ENCODE results near the gene GABARAP.

GABARAP gene

GRCh38 chr17:7219812-7220592 lies 22.2 kb downstream of the GABARAP start, which contains the start of the genes ACADVL and DLG4:
Gene ACADVL, plus strand, starts transcription at chr17:7219938. Its CDS starts 47 bp downstream, at chr17:7219985.
Gene DLG4, minus strand, starts transcription at chr17:7219836.
- Histone ChIP-seq H3K36me3 (ENCODE audit: control insufficient read depth, insufficient read depth, low read length) (peaks cover 38% of the 10 kb centered on the region), H3K27me3 (ENCODE audit: control insufficient read depth, insufficient read depth, low read length) (no peaks in the 10 kb centered on the region), H3K9me3 (ENCODE audit: control insufficient read depth, insufficient read depth, low read length) (no peaks in the 10 kb centered on the region), H3K27ac (ENCODE audit: low read depth, low read length) (peak within 1 kb of the TSS; percentile 90), H3K4me3 (ENCODE audit: low read depth, low read length) (peak within 1 kb of the TSS; percentile 91), H3K4me1 (ENCODE audit: control insufficient read depth, insufficient read depth, low read length) (peaks cover 32% of the 10 kb centered on the region), H3K9ac (ENCODE audit: low read depth, low read length) (peak within 1 kb of the TSS; percentile 76)

- Histone ChIP-seq H3K27me3 (ENCODE audit: control insufficient read depth, insufficient read depth, low read length) (no peaks in the 10 kb centered on the region), H3K9ac (ENCODE audit: low read depth, low read length) (peak overlapping the region; percentile 76; the same call in 1 of the 2 replicates), H3K4me3 (ENCODE audit: low read depth, low read length) (peak overlapping the region; percentile 91), H3K4me1 (ENCODE audit: control insufficient read depth, insufficient read depth, low read length) (peaks cover 32% of the 10 kb centered on the region), H3K9me3 (ENCODE audit: control insufficient read depth, insufficient read depth, low read length) (no peaks in the 10 kb centered on the region), H3K27ac (ENCODE audit: low read depth, low read length) (peak overlapping the region; percentile 90), H3K36me3 (ENCODE audit: control insufficient read depth, insufficient read depth, low read length) (peaks cover 33% of the 10 kb centered on the region)
These were observed 22.9 kb downstream of the GABARAP start for GRCh38 chr17:7219229-7219811.

GRCh38 chr17:7218758-7219157 lies 23.5 kb downstream of the GABARAP start:
- Histone ChIP-seq H3K27ac (ENCODE audit: low read depth, low read length) (no peak overlapping the region), H3K36me3 (ENCODE audit: control insufficient read depth, insufficient read depth, low read length) (peaks cover 27% of the 10 kb centered on the region), H3K9ac (ENCODE audit: low read depth, low read length) (no peak overlapping the region), H3K9me3 (ENCODE audit: control insufficient read depth, insufficient read depth, low read length) (no peaks in the 10 kb centered on the region), H3K4me3 (ENCODE audit: low read depth, low read length) (no peak overlapping the region), H3K4me1 (ENCODE audit: control insufficient read depth, insufficient read depth, low read length) (peaks cover 32% of the 10 kb centered on the region), H3K27me3 (ENCODE audit: control insufficient read depth, insufficient read depth, low read length) (no peaks in the 10 kb centered on the region)

GRCh38 chr17:7218166-7218565 lies 24.1 kb downstream of the GABARAP start:
- Histone ChIP-seq H3K9ac (ENCODE audit: low read depth, low read length) (no peak overlapping the region), H3K4me1 (ENCODE audit: control insufficient read depth, insufficient read depth, low read length) (peaks cover 37% of the 10 kb centered on the region), H3K4me3 (ENCODE audit: low read depth, low read length) (peak overlapping the region; percentile 57; the same call in 1 of the 2 replicates), H3K36me3 (ENCODE audit: control insufficient read depth, insufficient read depth, low read length) (peaks cover 21% of the 10 kb centered on the region), H3K27me3 (ENCODE audit: control insufficient read depth, insufficient read depth, low read length) (no peaks in the 10 kb centered on the region), H3K9me3 (ENCODE audit: control insufficient read depth, insufficient read depth, low read length) (no peaks in the 10 kb centered on the region), H3K27ac (ENCODE audit: low read depth, low read length) (peak overlapping the region; percentile 39)

- Histone ChIP-seq H3K4me3 (ENCODE audit: low read depth, low read length) (peak overlapping the region; percentile 57), H3K4me1 (ENCODE audit: control insufficient read depth, insufficient read depth, low read length) (peaks cover 37% of the 10 kb centered on the region), H3K36me3 (ENCODE audit: control insufficient read depth, insufficient read depth, low read length) (peaks cover 14% of the 10 kb centered on the region), H3K9me3 (ENCODE audit: control insufficient read depth, insufficient read depth, low read length) (no peaks in the 10 kb centered on the region), H3K27ac (ENCODE audit: low read depth, low read length) (peak overlapping the region; percentile 50), H3K27me3 (ENCODE audit: control insufficient read depth, insufficient read depth, low read length) (no peaks in the 10 kb centered on the region), H3K9ac (ENCODE audit: low read depth, low read length) (no peak overlapping the region)
These were observed 24.9 kb downstream of the GABARAP start for GRCh38 chr17:7217113-7217987.

GRCh38 chr17:7216242-7217112 lies 25.8 kb downstream of the GABARAP start:
- H3K27ac ChIP-seq (ENCODE audit: low read depth, low read length): peak overlapping the region; percentile 67
- H3K4me1 ChIP-seq (ENCODE audit: control insufficient read depth, insufficient read depth, low read length): peaks cover 43% of the 10 kb centered on the region
- no peaks in the 10 kb centered on the region for H3K27me3 ChIP-seq (ENCODE audit: control insufficient read depth, insufficient read depth, low read length)
- H3K9ac ChIP-seq (ENCODE audit: low read depth, low read length): no peak overlapping the region
- H3K4me3 ChIP-seq (ENCODE audit: low read depth, low read length): peak overlapping the region; percentile 46
- H3K9me3 ChIP-seq (ENCODE audit: control insufficient read depth, insufficient read depth, low read length): no peaks in the 10 kb centered on the region
- H3K36me3 ChIP-seq (ENCODE audit: control insufficient read depth, insufficient read depth, low read length): peaks cover 5% of the 10 kb centered on the region

- Histone ChIP-seq H3K4me1 (ENCODE audit: control insufficient read depth, insufficient read depth, low read length) (peaks cover 47% of the 10 kb centered on the region), H3K4me3 (ENCODE audit: low read depth, low read length) (peak overlapping the region; percentile 78), H3K9ac (ENCODE audit: low read depth, low read length) (no peak overlapping the region), H3K36me3 (ENCODE audit: control insufficient read depth, insufficient read depth, low read length) (no peaks in the 10 kb centered on the region), H3K27me3 (ENCODE audit: control insufficient read depth, insufficient read depth, low read length) (no peaks in the 10 kb centered on the region), H3K27ac (ENCODE audit: low read depth, low read length) (peak overlapping the region; percentile 92), H3K9me3 (ENCODE audit: control insufficient read depth, insufficient read depth, low read length) (no peaks in the 10 kb centered on the region)
These were observed 26.5 kb downstream of the GABARAP start for GRCh38 chr17:7215652-7216180.

- no peak overlapping the region for H3K9ac ChIP-seq (ENCODE audit: low read depth, low read length)
- H3K27me3 ChIP-seq (ENCODE audit: control insufficient read depth, insufficient read depth, low read length): no peaks in the 10 kb centered on the region
- H3K4me3 ChIP-seq (ENCODE audit: low read depth, low read length): peak overlapping the region; percentile 78
- H3K4me1 ChIP-seq (ENCODE audit: control insufficient read depth, insufficient read depth, low read length): peaks cover 48% of the 10 kb centered on the region
- H3K36me3 ChIP-seq (ENCODE audit: control insufficient read depth, insufficient read depth, low read length): no peaks in the 10 kb centered on the region
- peak overlapping the region; percentile 92 for H3K27ac ChIP-seq (ENCODE audit: low read depth, low read length)
- H3K9me3 ChIP-seq (ENCODE audit: control insufficient read depth, insufficient read depth, low read length): no peaks in the 10 kb centered on the region
These were observed 27.1 kb downstream of the GABARAP start for GRCh38 chr17:7215136-7215638.

- peak overlapping the region; percentile 35; the same call in 1 of the 2 replicates for H3K9ac ChIP-seq (ENCODE audit: low read depth, low read length)
- peak overlapping the region; percentile 78 for H3K4me3 ChIP-seq (ENCODE audit: low read depth, low read length)
- H3K4me1 ChIP-seq (ENCODE audit: control insufficient read depth, insufficient read depth, low read length): peaks cover 50% of the 10 kb centered on the region
- peak overlapping the region; percentile 92 for H3K27ac ChIP-seq (ENCODE audit: low read depth, low read length)
- no peaks in the 10 kb centered on the region for H3K27me3 ChIP-seq (ENCODE audit: control insufficient read depth, insufficient read depth, low read length)
- H3K36me3 ChIP-seq (ENCODE audit: control insufficient read depth, insufficient read depth, low read length): no peaks in the 10 kb centered on the region
- no peaks in the 10 kb centered on the region for H3K9me3 ChIP-seq (ENCODE audit: control insufficient read depth, insufficient read depth, low read length)
These were observed 27.7 kb downstream of the GABARAP start for GRCh38 chr17:7214300-7215135.
